Neural cell (in vitro differentiated cells): Measurements from ENCODE around the gene SS18L1. TPM values are rescaled to one million over a fixed set of nuclear protein-coding genes. Genes with fewer than 3 reads are reported as not detected.

ENCODE experiments used
- H2AFZ ChIP-seq: fragments of 200-600, 300-800 bp; sonication (generic), shearing (Covaris generic); 2 replicates; pipeline ENCODE4 v1.6.0; 2014; ENCODE audit warnings: low read depth, mild to moderate bottlenecking, antibody characterized with exemption, low read length, moderate library complexity
- H3F3A ChIP-seq: fragments of 200-600 bp; shearing (Covaris generic); 2 replicates; pipeline ENCODE4 v1.6.1; 2016; ENCODE audit warnings: mild to moderate bottlenecking, moderate library complexity, mixed read lengths, antibody characterized with exemption, low read length; ENCODE audit not compliant: insufficient read depth, poor library complexity, severe bottlenecking
- H3K27ac ChIP-seq: fragments of 200-600, 300-800 bp; sonication (generic), shearing (Covaris generic); 2 replicates; pipeline ENCODE4 v1.5.1; 2014; ENCODE audit warnings: mild to moderate bottlenecking, low read length, moderate library complexity
- H3K27me3 ChIP-seq: fragments of 300-800, 200-600 bp; sonication (generic), shearing (Covaris generic); 2 replicates; pipeline ENCODE4 v1.6.0; 2014; ENCODE audit warnings: mild to moderate bottlenecking, low read depth, low read length, moderate library complexity; ENCODE audit not compliant: insufficient read depth
- H3K36me3 ChIP-seq: fragments of 300-800, 200-600 bp; sonication (generic), shearing (Covaris generic); 2 replicates; pipeline ENCODE4 v1.5.1; 2014; ENCODE audit warnings: mild to moderate bottlenecking, antibody characterized with exemption, low read length, moderate library complexity; ENCODE audit not compliant: insufficient read depth
- H3K4me2 ChIP-seq: fragments of 300-800, 200-600 bp; sonication (generic), shearing (Covaris generic); 2 replicates; pipeline ENCODE4 v1.6.0; 2014; ENCODE audit warnings: mild to moderate bottlenecking, low read length
- H3K4me3 ChIP-seq: fragments of 300-800, 200-600 bp; sonication (generic), shearing (Covaris generic); 2 replicates; pipeline ENCODE4 v1.5.1; 2014; ENCODE audit warnings: mild to moderate bottlenecking, low read length, moderate library complexity
- H3K79me2 ChIP-seq: fragments of 200-600 bp; shearing (Covaris generic); replicated peaks from 2 replicates; pipeline ENCODE4 v1.6.0; 2014; ENCODE audit warnings: mild to moderate bottlenecking, low read length, moderate library complexity; ENCODE audit not compliant: insufficient read depth
- H3K9ac ChIP-seq: fragments of 300-800, 200-600 bp; sonication (generic), shearing (Covaris generic); 2 replicates; pipeline ENCODE4 v1.6.1; 2016; ENCODE audit warnings: mild to moderate bottlenecking, low read length, mixed read lengths
- H3K9me2 ChIP-seq: fragments of 200-600 bp; shearing (Covaris generic); 2 replicates; pipeline ENCODE4 v1.6.1; 2016; ENCODE audit warnings: mild to moderate bottlenecking, low read length, mixed read lengths; ENCODE audit not compliant: insufficient read depth
- H3K9me3 ChIP-seq: fragments of 200-600, 300-800 bp; sonication (generic), shearing (Covaris generic); 2 replicates; pipeline ENCODE4 v1.6.1; 2016; ENCODE audit warnings: mild to moderate bottlenecking, mixed run types, low read length, moderate library complexity, mixed read lengths
- H4K20me1 ChIP-seq: fragments of 200-600 bp; shearing (Covaris generic); 2 replicates; pipeline ENCODE4 v1.6.1; 2016; ENCODE audit warnings: mild to moderate bottlenecking, mixed run types; ENCODE audit not compliant: insufficient read depth
- CTCF ChIP-seq: fragments of 450-650 bp; IDR thresholded peaks from 2 replicates; pipeline ENCODE4 v1.5.1; 2014; ENCODE audit warnings: antibody characterized with exemption, mild to moderate bottlenecking, moderate library complexity; ENCODE audit not compliant: poor library complexity, severe bottlenecking
- EP300 ChIP-seq: fragments of 450-650 bp; conservative IDR thresholded peaks from 2 replicates; pipeline ENCODE4 v1.6.1; 2014; ENCODE audit warnings: antibody characterized with exemption, mild to moderate bottlenecking, moderate library complexity; ENCODE audit not compliant: poor library complexity, severe bottlenecking
- EZH2 ChIP-seq: fragments of 200-600, 300-800 bp; shearing (Covaris generic), sonication (generic); IDR thresholded peaks from 2 replicates; pipeline ENCODE4 v1.6.1; 2014; ENCODE audit warnings: antibody characterized with exemption, low read length, borderline replicate concordance, mild to moderate bottlenecking; ENCODE audit not compliant: insufficient read depth, poor library complexity, severe bottlenecking
- MXI1 ChIP-seq: fragments of 450-650 bp; conservative IDR thresholded peaks from 2 replicates; pipeline ENCODE4 v1.6.1; 2014; ENCODE audit warnings: antibody characterized with exemption, mild to moderate bottlenecking; ENCODE audit not compliant: poor library complexity, severe bottlenecking
- POLR2AphosphoS5 ChIP-seq: IDR thresholded peaks from 2 replicates; pipeline ENCODE4 v1.6.1; 2012
- RAD21 ChIP-seq: fragments of 450-650 bp; conservative IDR thresholded peaks from 2 replicates; pipeline ENCODE4 v1.6.1; 2014; ENCODE audit warnings: antibody characterized with exemption, mild to moderate bottlenecking, moderate library complexity
- REST ChIP-seq: IDR thresholded peaks from 2 replicates; pipeline ENCODE4 v1.6.1; 2012; ENCODE audit warnings: borderline replicate concordance
- SMC3 ChIP-seq: fragments of 450-650 bp; conservative IDR thresholded peaks from 2 replicates; pipeline ENCODE4 v1.6.1; 2014; ENCODE audit warnings: antibody characterized with exemption, mild to moderate bottlenecking, moderate library complexity; ENCODE audit not compliant: poor library complexity
- TAF1 ChIP-seq: IDR thresholded peaks from 2 replicates; pipeline ENCODE4 v1.6.1; 2012; ENCODE audit warnings: low read depth
- polyA plus RNA-seq: library from polyadenylated mRNA; depleted of rRNA; stranded (reverse); fragments of >200 nt; gene quantifications from 2 replicates; pipeline ENCODE4 v1.2.3, GENCODE V29; 2014

SS18L1 gene
- polyA plus RNA-seq, 1 donor from 2014 or later: 117 TPM

GRCh38 chr20:62209850-62210495, 66.4 kb downstream of the SS18L1 start:
- Histone ChIP-seq H2AFZ (no peak overlapping the region), H3K9ac (no peak overlapping the region), H3K27ac (no peak overlapping the region), H4K20me1 (no peaks in the 10 kb centered on the region), H3K36me3 (no peaks in the 10 kb centered on the region), H3K79me2 (no peaks in the 10 kb centered on the region), H3K4me2 (no peak overlapping the region), H3K9me3 (no peaks in the 10 kb centered on the region), H3K9me2 (no peaks in the 10 kb centered on the region), H3F3A (no peaks in the 10 kb centered on the region), H3K27me3 (no peaks in the 10 kb centered on the region), H3K4me3 (no peak overlapping the region)
- TF ChIP-seq EP300 (no peak), RAD21 (no peak), CTCF (no peak), POLR2AphosphoS5 (no peak), REST (no peak), SMC3 (no peak), MXI1 (no peak), TAF1 (no peak)

- no peak for TF ChIP-seq EP300
- TF ChIP-seq TAF1: no peak
- no peak for TF ChIP-seq SMC3
- TF ChIP-seq POLR2AphosphoS5: no peak
- no peak for TF ChIP-seq RAD21
- no peak for TF ChIP-seq EZH2
- TF ChIP-seq MXI1: no peak
- TF ChIP-seq REST: no peak
- TF ChIP-seq CTCF: no peak
- Histone ChIP-seq H3K36me3 (no peaks in the 10 kb centered on the region), H3K79me2 (no peaks in the 10 kb centered on the region), H3K9ac (no peak overlapping the region), H3K9me2 (no peaks in the 10 kb centered on the region), H3K4me2 (no peak overlapping the region), H3K27ac (no peak overlapping the region), H2AFZ (no peak overlapping the region), H3K9me3 (no peaks in the 10 kb centered on the region), H3K4me3 (no peak overlapping the region), H3F3A (no peaks in the 10 kb centered on the region), H4K20me1 (no peaks in the 10 kb centered on the region), H3K27me3 (no peaks in the 10 kb centered on the region)
These were observed 66.9 kb downstream of the SS18L1 start for GRCh38 chr20:62210496-62210855.
